ENCODE results near the gene TUBGCP2. TPM values are rescaled to one million over a fixed set of nuclear protein-coding genes. Genes with fewer than 3 reads are reported as not detected.

Gene TUBGCP2
- polyA plus RNA-seq, 3 donors: 25.9 to 78.6 (median 39.3) TPM

DNA sequence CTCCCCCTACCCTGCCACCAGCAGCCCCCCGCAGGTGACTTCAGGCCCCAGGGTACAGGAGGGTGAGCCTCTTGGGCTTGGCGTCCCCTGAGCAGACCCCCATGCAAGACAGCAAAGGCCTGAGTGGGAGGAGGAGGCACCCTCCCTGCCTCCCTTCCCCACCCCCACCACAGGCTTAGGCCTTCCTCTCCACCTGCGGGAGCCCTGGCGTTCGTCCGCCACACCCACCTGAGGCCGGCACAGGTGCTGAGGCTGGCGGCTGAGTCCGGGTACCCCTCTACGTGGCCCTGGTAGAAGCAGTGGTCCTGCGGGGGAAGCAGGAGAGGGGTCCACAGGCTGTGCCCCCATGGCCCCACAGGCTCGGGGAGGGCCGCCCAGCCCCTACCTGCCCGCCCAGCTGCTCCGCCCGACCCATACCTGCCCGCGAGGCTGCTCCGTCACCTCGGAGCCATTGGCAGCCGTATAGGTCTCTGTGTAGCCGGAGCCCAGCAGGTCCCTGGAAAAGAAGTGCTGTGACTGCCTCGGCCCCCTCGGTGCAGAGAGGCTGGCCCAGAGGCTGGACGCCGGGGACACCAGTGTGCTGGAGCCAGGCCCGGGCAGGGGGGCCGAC, 35.0 kb downstream of the TUBGCP2 start:
- Histone ChIP-seq H3K9ac (ENCODE audit: insufficient read depth, low read length, poor library complexity, severe bottlenecking) (no peak overlapping the region), H3K9me3 (replicated peaks in 1 of 2; ENCODE audit: control insufficient read depth in 1 of 2, insufficient read depth in 1 of 2, low read length in 2 of 2) (no peaks in the 10 kb centered on the region), H4K20me1 (ENCODE audit: insufficient read depth, low read length) (peaks cover 69% of the 10 kb centered on the region), H3K79me2 (ENCODE audit: insufficient read depth, low read length) (peaks cover 36% of the 10 kb centered on the region), H3K4me1 (ENCODE audit: control insufficient read depth in 1 of 2, insufficient read depth in 2 of 2, low read length in 2 of 2) (peaks cover 45 to 53% of the 10 kb centered on the region in 2 donors), H3K4me2 (replicated peaks; ENCODE audit: extremely low read depth, low read length, poor library complexity, severe bottlenecking) (no peak overlapping the region), H3K36me3 (replicated peaks in 1 of 2; ENCODE audit: control insufficient read depth in 1 of 2, insufficient read depth in 2 of 2, low read length in 2 of 2) (peaks cover 51 to 52% of the 10 kb centered on the region in 2 donors), H3K27ac (ENCODE audit: low read depth in 1 of 2, low read length in 2 of 2) (no peak overlapping the region), H2AFZ (ENCODE audit: insufficient read depth, low read depth, low read length, poor library complexity, severe bottlenecking) (no peak overlapping the region), H3K4me3 (replicated peaks in 1 of 3; ENCODE audit: low read depth in 2 of 3, low read length in 3 of 3) (no peak overlapping the region), H3K27me3 (ENCODE audit: control insufficient read depth in 2 of 2, insufficient read depth in 2 of 2, low read length in 2 of 2) (no peaks in the 10 kb centered on the region)
- H3K36me3 Mint-ChIP-seq: peaks cover 36 to 41% of the 10 kb centered on the region in 2 donors
- peaks cover 0 to 18% (median 2%) of the 10 kb centered on the region in 3 donors for H3K27me3 Mint-ChIP-seq (ENCODE audit: low read depth in 3 of 3)
- TF ChIP-seq CTCF (IDR thresholded peaks at IDR 0.05): no peak
- peaks cover 31% of the 10 kb centered on the region for H3K4me1 Mint-ChIP-seq
- H3K4me3 Mint-ChIP-seq: no peak overlapping the region
- peak overlapping the region in 1 of 7 donors; percentile 15 for H3K27ac Mint-ChIP-seq
- H3K9me3 Mint-ChIP-seq: peaks cover 0 to 2% (median 0%) of the 10 kb centered on the region in 7 donors
- WGBS (ENCODE audit: insufficient coverage): 96% methylated on average over 21 of the region's 28 CpGs
- no peak for DNase-seq
- intact Hi-C loops (cut with micrococcal nuclease): no loop called here

- H2AFZ ChIP-seq (ENCODE audit: insufficient read depth, low read depth, low read length, poor library complexity, severe bottlenecking): no peak overlapping the region
- no peak overlapping the region for H3K4me3 ChIP-seq (replicated peaks in 1 of 3; ENCODE audit: low read depth in 2 of 3, low read length in 3 of 3)
- intact Hi-C loops (cut with micrococcal nuclease): no loop called here
- 96% methylated on average over 25 of the region's 25 CpGs for WGBS (ENCODE audit: insufficient coverage)
- H3K9me3 ChIP-seq (replicated peaks in 1 of 2; ENCODE audit: control insufficient read depth in 1 of 2, insufficient read depth in 1 of 2, low read length in 2 of 2): no peaks in the 10 kb centered on the region
- no peak overlapping the region for H3K27ac ChIP-seq (ENCODE audit: low read depth in 1 of 2, low read length in 2 of 2)
- Mint-ChIP-seq H3K27ac (no peak overlapping the region), H3K4me3 (no peak overlapping the region), H3K36me3 (peaks cover 37 to 48% of the 10 kb centered on the region in 2 donors), H3K4me1 (peaks cover 24% of the 10 kb centered on the region), H3K9me3 (peaks cover 0 to 2% (median 0%) of the 10 kb centered on the region in 7 donors), H3K27me3 (ENCODE audit: low read depth in 3 of 3) (peaks cover 0 to 18% (median 2%) of the 10 kb centered on the region in 3 donors)
- no peaks in the 10 kb centered on the region for H3K27me3 ChIP-seq (ENCODE audit: control insufficient read depth in 2 of 2, insufficient read depth in 2 of 2, low read length in 2 of 2)
- H3K4me2 ChIP-seq (replicated peaks; ENCODE audit: extremely low read depth, low read length, poor library complexity, severe bottlenecking): no peak overlapping the region
- H3K36me3 ChIP-seq (replicated peaks in 1 of 2; ENCODE audit: control insufficient read depth in 1 of 2, insufficient read depth in 2 of 2, low read length in 2 of 2): peaks cover 58 to 59% of the 10 kb centered on the region in 2 donors
- peaks cover 75% of the 10 kb centered on the region for H4K20me1 ChIP-seq (ENCODE audit: insufficient read depth, low read length)
- peaks cover 36% of the 10 kb centered on the region for H3K79me2 ChIP-seq (ENCODE audit: insufficient read depth, low read length)
- peaks cover 39 to 46% of the 10 kb centered on the region in 2 donors for H3K4me1 ChIP-seq (ENCODE audit: control insufficient read depth in 1 of 2, insufficient read depth in 2 of 2, low read length in 2 of 2)
- no peak for TF ChIP-seq CTCF (IDR thresholded peaks at IDR 0.05)
- H3K9ac ChIP-seq (ENCODE audit: insufficient read depth, low read length, poor library complexity, severe bottlenecking): no peak overlapping the region
- DNase-seq: no peak
Observed at GRCh38 chr10:133272964-133273420, 35.7 kb downstream of the TUBGCP2 start.

Data from CD14-positive monocyte (primary cell).